K562 (cell line): ENCODE results near the gene HLF. TPM values are rescaled to one million over a fixed set of nuclear protein-coding genes. Genes with fewer than 3 reads are reported as not detected.

Experiments used
- ATAC-seq: fragments of 200-7000 bp; cut with Tn5 transposase; 3 replicates; pipeline ENCODE4 v1.9.1; 2020; ENCODE audit warnings: moderate library complexity
- BruUV-seq: library from RNA; stranded (reverse); fragments of 400-500 nt; replicated peaks from 2 replicates; lab custom pipeline; 2021; lab: Mats Ljungman, UMichigan
- CTCF ChIA-PET: fragments of 300-600 bp; formaldehyde crosslinking; extraction: SDS; loops from one replicate; lab custom pipeline; 2021; ENCODE audit warnings: low intra/inter-chr PET ratio; lab: Yijun Ruan, JAX
- POLR2A ChIA-PET: fragments of 300-600, 350-650 bp; sonication (Branson Sonifier 250); formaldehyde crosslinking; extraction: SDS; loops from one replicate; lab custom pipeline; 2021; ENCODE audit warnings: antibody characterized with exemption, inconsistent platforms; lab: Yijun Ruan, JAX
- DNase-seq, 4 experiments: peaks; one replicate each; pipeline versions ENCODE4 v3.0.0 to v3.0.0-alpha.2; 2011 to 2018; ENCODE audit warnings: low spot score in 3 of 4, mixed read lengths in 3 of 4; ENCODE audit errors: extremely low read depth in 1 of 4
- FAIRE-seq: peaks from 2 replicates; lab custom pipeline; 2011; peaks lifted over from hg19 to GRCh38; lab: Jason Lieb, UNC
- H2AFZ ChIP-seq: 2 replicates; pipeline ENCODE4 v1.6.0; 2011; ENCODE audit warnings: low read depth, low read length, control low read depth, inconsistent platforms
- H3K27ac ChIP-seq: fragments of 200-600 bp; 3 replicates; pipeline ENCODE4 v1.8.0; 2011; ENCODE audit warnings: low read depth, mild to moderate bottlenecking, control low read depth, inconsistent platforms, low read length, moderate library complexity, mixed read lengths; ENCODE audit errors: extremely low read depth
- H3K27me3 ChIP-seq, 2 experiments: fragments of 300-600 bp in 1 of 2; 2 replicates in 1 of 2; 3 replicates in 1 of 2; pipeline versions ENCODE4 v1.6.0 to v1.8.0; 2011; ENCODE audit warnings: inconsistent platforms in 2 of 2, low read length in 2 of 2, mild to moderate bottlenecking in 1 of 2, mixed read lengths in 1 of 2, moderate library complexity in 1 of 2; ENCODE audit not compliant: control insufficient read depth in 2 of 2, insufficient read depth in 2 of 2
- H3K36me3 ChIP-seq: fragments of 300-600 bp; 3 replicates; pipeline ENCODE4 v1.8.0; 2011; ENCODE audit warnings: mild to moderate bottlenecking, low read length, inconsistent platforms; ENCODE audit not compliant: control insufficient read depth, insufficient read depth
- H3K4me1 ChIP-seq, 2 experiments: fragments of 200-600 bp in 1 of 2; replicated peaks in 1 of 2; 2 replicates in 1 of 2; 3 replicates in 1 of 2; pipeline versions ENCODE4 v1.5.1 to v1.8.0; 2011; ENCODE audit warnings: inconsistent platforms in 2 of 2, low read length in 2 of 2, mild to moderate bottlenecking in 1 of 2, mixed read lengths in 1 of 2, moderate library complexity in 1 of 2; ENCODE audit not compliant: control insufficient read depth in 2 of 2, insufficient read depth in 2 of 2
- H3K4me2 ChIP-seq: 2 replicates; pipeline ENCODE4 v1.6.1; 2011; ENCODE audit warnings: low read length, control low read depth, inconsistent platforms, mixed read lengths; ENCODE audit not compliant: insufficient read depth
- H3K4me3 ChIP-seq: fragments of 200-600 bp; sonication (generic), shearing (Covaris generic); 2 replicates; pipeline ENCODE4 v1.5.1; 2016; ENCODE audit warnings: control low read depth, inconsistent platforms
- H3K79me2 ChIP-seq: fragments of 200-600 bp; 3 replicates; pipeline ENCODE4 v1.8.0; 2011; ENCODE audit warnings: low read length, inconsistent platforms; ENCODE audit not compliant: control insufficient read depth, insufficient read depth
- H3K9ac ChIP-seq, 2 experiments: 2 replicates each; pipeline versions ENCODE4 v1.6.0 to v1.6.1; 2011; ENCODE audit warnings: low read depth in 2 of 2, low read length in 2 of 2, control low read depth in 1 of 2, inconsistent platforms in 1 of 2, mild to moderate bottlenecking in 1 of 2, mixed read lengths in 1 of 2; ENCODE audit not compliant: insufficient read depth in 1 of 2
- H3K9me1 ChIP-seq: one replicate; pipeline ENCODE4 v1.6.0; 2011; ENCODE audit warnings: inconsistent platforms, mild to moderate bottlenecking, low read length, moderate library complexity; ENCODE audit not compliant: control insufficient read depth, insufficient read depth
- H3K9me3 ChIP-seq: replicated peaks from 2 replicates; pipeline ENCODE4 v1.5.1; 2011; ENCODE audit warnings: low read depth, low read length, inconsistent platforms; ENCODE audit not compliant: control insufficient read depth, insufficient read depth
- H4K20me1 ChIP-seq: replicated peaks from 2 replicates; pipeline ENCODE4 v1.6.1; 2011; ENCODE audit warnings: low read length, inconsistent platforms, mixed read lengths; ENCODE audit not compliant: control insufficient read depth, insufficient read depth
- ARNT ChIP-seq, 2 experiments: fragments of 450-650 bp; IDR thresholded peaks; 2 replicates each; pipeline ENCODE4 v1.6.1; 2016; ENCODE audit warnings: mild to moderate bottlenecking in 1 of 2
- BHLHE40 ChIP-seq: IDR thresholded peaks from 2 replicates; pipeline ENCODE4 v1.6.1; 2011; ENCODE audit warnings: low read length, improper control_type of control experiment
- CHD4 ChIP-seq: fragments of 200-600 bp; sonication (generic); IDR thresholded peaks from 3 replicates; pipeline ENCODE4 v1.6.1; 2012; ENCODE audit warnings: low read depth, mild to moderate bottlenecking, mixed read lengths, low read length, inconsistent platforms; ENCODE audit not compliant: insufficient read depth, insufficient replicate concordance, poor library complexity, severe bottlenecking
- DPF2 ChIP-seq: fragments of 450-650 bp; IDR thresholded peaks from 2 replicates; pipeline ENCODE4 v1.6.1; 2016
- FOS ChIP-seq: IDR thresholded peaks from 3 replicates; pipeline ENCODE4 v1.6.1; 2011; ENCODE audit not compliant: insufficient read length; ENCODE audit errors: extremely low read depth
- LARP7 ChIP-seq: fragments of 450-650 bp; IDR thresholded peaks from 2 replicates; pipeline ENCODE4 v1.6.1; 2016
- PTRF ChIP-seq: fragments of 450-650 bp; IDR thresholded peaks from 2 replicates; pipeline ENCODE4 v1.6.1; 2016; ENCODE audit warnings: mild to moderate bottlenecking, missing genetic modification characterization, missing compliant biosample characterization
- RBM15 ChIP-seq: fragments of 200-400 bp; formaldehyde crosslinking; IDR thresholded peaks from 2 replicates; pipeline ENCODE4 v1.6.1; 2018; ENCODE audit warnings: mild to moderate bottlenecking, low read length, moderate library complexity; ENCODE audit not compliant: insufficient read depth
- SMARCA5 ChIP-seq: fragments of 450-650 bp; IDR thresholded peaks from 2 replicates; pipeline ENCODE4 v1.6.1; 2016
- SREBF2 ChIP-seq: sonication (generic); formaldehyde crosslinking; IDR thresholded peaks from 2 replicates; pipeline ENCODE4 v1.4.0; 2020; ENCODE audit warnings: mild to moderate bottlenecking, missing genetic modification reagents
- U2AF2 ChIP-seq: fragments of 200-400 bp; formaldehyde crosslinking; optimal IDR thresholded peaks from 2 replicates; pipeline ENCODE3; 2017; ENCODE audit warnings: low read depth, mild to moderate bottlenecking, low read length
- ZFX ChIP-seq: sonication (generic); formaldehyde crosslinking; IDR thresholded peaks from 2 replicates; pipeline ENCODE4 v1.8.0; 2022; ENCODE audit warnings: mild to moderate bottlenecking, missing genetic modification reagents, moderate library complexity
- ZNF589 ChIP-seq: fragments of 200-800 bp; sonication (Bioruptor generic); IDR thresholded peaks from 2 replicates; pipeline ENCODE4 v1.6.1; 2016; ENCODE audit warnings: low read depth, missing genetic modification characterization, missing compliant biosample characterization
- ZNF75A ChIP-seq: fragments of 450-650 bp; formaldehyde crosslinking; IDR thresholded peaks from 2 replicates; pipeline ENCODE4 v1.4.0; 2020; ENCODE audit warnings: mild to moderate bottlenecking
- WGBS: fragments of 100-300 bp; shearing (Covaris generic); methylation state at CpG from one replicate; pipeline ENCODE4 v1.1.6; 2016; ENCODE audit warnings: low coverage, mixed read lengths; ENCODE audit not compliant: insufficient coverage; ENCODE audit errors: missing lambda C conversion rate; 5-methylcytosine and 5-hydroxymethylcytosine counted together
- in situ Hi-C: fragments of 300-500 bp; cut with MboI; formaldehyde crosslinking; loops from 4 replicates; pipeline ENCODE4 v1.15.0; 2018; ENCODE audit warnings: inconsistent platforms, mixed read lengths
- intact Hi-C: fragments of 100-400 bp; cut with micrococcal nuclease; formaldehyde crosslinking; loops from 2 replicates; pipeline ENCODE4 v1.14.2; 2022
- polyA plus RNA-seq, 8 experiments: library from polyadenylated mRNA; depleted of rRNA in 4 of 8; stranded (reverse) in 5 of 8; unstranded in 3 of 8; fragments of >200 nt; fragmentation: Nextera tagmentation in 2 of 8; fragmentation: Illumina TruSeq in 1 of 8; extraction: Ambion mirVana in 2 of 8; extraction: Trizol in 1 of 8; gene quantifications; 2 replicates each; pipeline versions ENCODE4 v1.2.1 to v1.2.3, GENCODE V29; 2011 to 2014; ENCODE audit warnings: inconsistent platforms in 1 of 8, missing spikeins in 1 of 8
- total RNA-seq, 7 experiments: library from RNA; depleted of rRNA in 6 of 7; stranded (reverse); fragments of >200 nt in 6 of 7; fragmentation: Illumina TruSeq in 2 of 7; extraction: Trizol in 2 of 7; gene quantifications; 2 replicates each; pipeline versions ENCODE4 v1.2.1 to v1.2.3, GENCODE V29; 2011 to 2021; ENCODE audit warnings: low replicate concordance in 1 of 7
- TF ChIP-seq, protein P1 (sequence below): fragments of 250-450 bp; sonication (Bioruptor Pico); IDR thresholded peaks from 2 replicates; pipeline ENCODE4 v1.4.0; 2020

HLF gene
- total and polyA plus RNA-seq, 9 of the 15 experiments (the other 6 are each of a cell fraction or from before 2014, with no cell fraction given) = 0.03 to 0.24 (median 0.09) TPM

DNA sequence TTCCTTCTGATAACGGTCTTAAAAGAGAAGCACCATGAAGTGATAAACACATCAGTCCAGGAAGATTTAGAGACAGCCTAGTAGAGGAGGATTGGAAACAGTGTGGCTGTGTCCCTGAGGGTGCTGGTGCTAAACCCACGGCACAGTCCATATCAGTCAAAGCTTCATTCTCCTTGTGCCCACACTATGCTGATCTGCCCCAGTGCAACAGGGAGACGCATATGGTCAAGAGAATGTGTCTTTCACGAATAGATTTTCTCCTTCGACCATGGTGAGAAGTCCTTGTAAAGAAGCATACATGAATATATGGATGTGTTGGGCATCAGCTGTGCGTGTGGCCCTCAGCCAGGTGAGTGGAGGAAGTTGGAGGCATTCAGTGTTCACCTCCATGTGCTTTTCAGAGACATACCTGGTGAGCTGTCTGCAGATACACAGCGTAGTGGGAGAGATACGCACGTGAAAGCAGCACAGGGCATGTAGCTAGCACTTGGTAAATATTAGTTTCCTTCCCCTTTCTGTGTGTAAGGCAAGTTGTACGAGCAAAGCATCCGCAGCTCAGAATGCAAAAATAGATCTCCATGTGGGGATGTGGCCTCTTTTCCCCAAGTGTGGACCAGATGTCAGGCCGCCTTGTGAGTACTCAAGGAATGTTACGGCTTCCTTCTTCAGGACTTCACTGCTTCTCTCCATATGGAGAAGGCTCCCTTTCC is 29.4 kb downstream of the HLF start:
- no peaks in the 10 kb centered on the region for H3K9me3 ChIP-seq
- WGBS = 18% methylated on average over 13 of the region's 13 CpGs
- no TSS peak for BruUV-seq
- no peak for FAIRE-seq
- POLR2A ChIA-PET = interaction anchor here (1.5 kb wide), 1 partner anchor 10 kb away, joined by 4 read pairs; no protein-coding TSS in a partner anchor
- TF ChIP-seq SREBF2 (CRISPR knock-in tag) (no peak), ZFX (CRISPR knock-in tag) (no peak), ZNF75A (no peak), PTRF (tag) (no peak), DPF2 (no peak), BHLHE40 (no peak), ARNT (IDR thresholded peaks at IDR 0.05) (no peak), RBM15 (no peak), U2AF2 (no peak), CHD4 (no peak), FOS (no peak), ZNF589 (CRISPR knock-in tag) (no peak), LARP7 (no peak), SMARCA5 (no peak)
- TF ChIP-seq, protein P1, sequence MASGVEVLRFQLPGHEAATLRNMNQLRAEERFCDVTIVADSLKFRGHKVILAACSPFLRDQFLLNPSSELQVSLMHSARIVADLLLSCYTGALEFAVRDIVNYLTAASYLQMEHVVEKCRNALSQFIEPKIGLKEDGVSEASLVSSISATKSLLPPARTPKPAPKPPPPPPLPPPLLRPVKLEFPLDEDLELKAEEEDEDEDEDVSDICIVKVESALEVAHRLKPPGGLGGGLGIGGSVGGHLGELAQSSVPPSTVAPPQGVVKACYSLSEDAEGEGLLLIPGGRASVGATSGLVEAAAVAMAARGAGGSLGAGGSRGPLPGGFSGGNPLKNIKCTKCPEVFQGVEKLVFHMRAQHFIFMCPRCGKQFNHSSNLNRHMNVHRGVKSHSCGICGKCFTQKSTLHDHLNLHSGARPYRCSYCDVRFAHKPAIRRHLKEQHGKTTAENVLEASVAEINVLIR (CRISPR knock-in tag) = no peak
- TF ChIP-seq, all 486 proteins: peak for 0
- Histone ChIP-seq H3K4me3 (no peak overlapping the region), H3K79me2 (no peaks in the 10 kb centered on the region), H2AFZ (peak overlapping the region; percentile 25), H4K20me1 (no peaks in the 10 kb centered on the region), H3K4me2 (no peak overlapping the region), H3K9me1 (no peaks in the 10 kb centered on the region), H3K27me3 (peaks cover 0 to 4% of the 10 kb centered on the region in 2 experiments; a peak in 1 of 5 replicates), H3K4me1 (no peaks in the 10 kb centered on the region), H3K9ac (no peak overlapping the region), H3K36me3 (no peaks in the 10 kb centered on the region), H3K27ac (no peak overlapping the region)
- intact Hi-C loops (no loop called here), in situ Hi-C loops (no loop called here)
- ATAC-seq (no peak), DNase-seq (no peak)
- CTCF ChIA-PET = interaction anchor here (1.0 kb wide), 1 partner anchor 239 kb away, joined by 3 read pairs; no protein-coding TSS in a partner anchor
